NB4 (cell line): Measurements from ENCODE around the gene CCDC187.

Experiments
- CTCF ChIP-seq: IDR thresholded peaks from one replicate; pipeline ENCODE4 v1.5.1; 2012; ENCODE audit warnings: low read depth, low read length
- MYC ChIP-seq: IDR thresholded peaks from 2 replicates; pipeline ENCODE4 v1.6.1; 2011; ENCODE audit warnings: low read depth, low read length

DNA sequence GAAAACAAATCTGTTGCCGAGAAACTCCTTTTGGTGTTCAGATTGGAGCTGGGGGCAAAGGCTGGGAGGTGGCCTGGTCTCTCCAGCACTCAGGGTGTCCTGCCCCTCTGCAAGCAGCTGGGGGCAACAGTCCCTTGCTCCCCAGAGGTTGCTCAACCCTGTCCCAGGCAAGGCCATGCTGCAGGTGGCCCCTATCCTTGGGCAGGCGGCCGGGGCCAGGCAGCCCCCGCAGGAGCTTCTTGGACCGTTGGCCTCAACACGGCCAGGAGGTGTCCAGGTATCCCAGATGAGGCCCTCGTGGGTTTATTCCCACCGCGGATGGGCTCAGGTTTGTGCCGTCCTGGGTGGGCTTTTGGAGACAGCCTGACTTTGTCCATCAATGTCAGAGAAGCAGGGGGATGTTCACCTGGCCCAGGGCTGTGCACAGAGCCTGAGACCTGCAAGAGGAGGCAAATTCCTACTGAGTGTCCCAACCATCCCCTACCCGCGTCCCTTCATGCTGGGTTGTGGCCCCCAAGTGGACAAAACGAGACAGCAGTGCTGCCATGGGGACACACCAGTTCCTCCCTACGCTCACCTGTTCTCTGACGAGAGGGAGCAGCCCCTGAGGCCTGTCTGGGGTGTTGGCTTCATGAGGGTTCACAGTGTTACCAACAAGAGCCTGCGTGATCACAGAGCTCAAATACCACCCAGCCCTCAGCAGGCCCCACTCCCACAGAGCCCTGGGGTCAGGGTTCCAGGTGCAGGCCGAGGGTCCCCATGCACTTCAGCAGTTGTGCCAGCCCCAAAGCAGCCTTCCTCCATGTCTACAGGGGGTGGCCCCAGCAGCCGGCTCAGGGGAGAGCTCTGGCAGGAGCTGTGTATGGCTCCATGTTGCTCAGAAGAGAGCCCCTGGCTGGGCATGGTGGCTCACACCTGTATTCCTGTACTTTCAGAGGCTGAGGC, 9.5 kb upstream of the CCDC187 start:
- TF ChIP-seq CTCF (peak; percentile 4), MYC (no peak)
